ENCODE measurements around the gene ZSWIM6. TPM values are rescaled to one million over a fixed set of nuclear protein-coding genes. Genes with fewer than 3 reads are reported as not detected.

ZSWIM6 gene
- polyA plus RNA-seq, 3 donors = 1.7 to 33.5 (median 2.7) TPM

- Mint-ChIP-seq H3K4me1 (peaks cover 18% of the 10 kb centered on the region), H3K36me3 (peaks cover 5 to 9% of the 10 kb centered on the region in 2 donors), H3K27ac (peak overlapping the region in 2 of 7 donors; percentile 33 to 34), H3K27me3 (ENCODE audit: low read depth in 3 of 3) (no peaks in the 10 kb centered on the region), H3K9me3 (peaks cover 0 to 2% (median 0%) of the 10 kb centered on the region in 7 donors), H3K4me3 (no peak overlapping the region)
- intact Hi-C loops (cut with micrococcal nuclease) = no loop called here
- Histone ChIP-seq H3K79me2 (ENCODE audit: insufficient read depth, low read length) (peaks cover 95% of the 10 kb centered on the region), H2AFZ (ENCODE audit: insufficient read depth, low read depth, low read length, poor library complexity, severe bottlenecking) (no peak overlapping the region), H3K4me2 (replicated peaks; ENCODE audit: extremely low read depth, low read length, poor library complexity, severe bottlenecking) (no peak overlapping the region), H4K20me1 (ENCODE audit: insufficient read depth, low read length) (peaks cover 97% of the 10 kb centered on the region), H3K9ac (ENCODE audit: insufficient read depth, low read length, poor library complexity, severe bottlenecking) (no peak overlapping the region), H3K36me3 (replicated peaks in 1 of 2; ENCODE audit: control insufficient read depth in 1 of 2, insufficient read depth in 2 of 2, low read length in 2 of 2) (no peaks in the 10 kb centered on the region), H3K9me3 (replicated peaks in 1 of 2; ENCODE audit: control insufficient read depth in 1 of 2, insufficient read depth in 1 of 2, low read length in 2 of 2) (no peaks in the 10 kb centered on the region), H3K4me3 (replicated peaks in 1 of 3; ENCODE audit: low read depth in 2 of 3, low read length in 3 of 3) (no peak overlapping the region), H3K27ac (ENCODE audit: low read depth in 1 of 2, low read length in 2 of 2) (no peak overlapping the region), H3K4me1 (ENCODE audit: control insufficient read depth in 1 of 2, insufficient read depth in 2 of 2, low read length in 2 of 2) (no peaks in the 10 kb centered on the region), H3K27me3 (ENCODE audit: control insufficient read depth in 2 of 2, insufficient read depth in 2 of 2, low read length in 2 of 2) (no peaks in the 10 kb centered on the region)
- no peak for DNase-seq
- WGBS (ENCODE audit: insufficient coverage) = 100% methylated on average over 1 of the region's 1 CpG
- no peak for TF ChIP-seq CTCF (IDR thresholded peaks at IDR 0.05)
These were observed 97.8 kb downstream of the ZSWIM6 start for GRCh38 chr5:61429906-61430305.

DNA sequence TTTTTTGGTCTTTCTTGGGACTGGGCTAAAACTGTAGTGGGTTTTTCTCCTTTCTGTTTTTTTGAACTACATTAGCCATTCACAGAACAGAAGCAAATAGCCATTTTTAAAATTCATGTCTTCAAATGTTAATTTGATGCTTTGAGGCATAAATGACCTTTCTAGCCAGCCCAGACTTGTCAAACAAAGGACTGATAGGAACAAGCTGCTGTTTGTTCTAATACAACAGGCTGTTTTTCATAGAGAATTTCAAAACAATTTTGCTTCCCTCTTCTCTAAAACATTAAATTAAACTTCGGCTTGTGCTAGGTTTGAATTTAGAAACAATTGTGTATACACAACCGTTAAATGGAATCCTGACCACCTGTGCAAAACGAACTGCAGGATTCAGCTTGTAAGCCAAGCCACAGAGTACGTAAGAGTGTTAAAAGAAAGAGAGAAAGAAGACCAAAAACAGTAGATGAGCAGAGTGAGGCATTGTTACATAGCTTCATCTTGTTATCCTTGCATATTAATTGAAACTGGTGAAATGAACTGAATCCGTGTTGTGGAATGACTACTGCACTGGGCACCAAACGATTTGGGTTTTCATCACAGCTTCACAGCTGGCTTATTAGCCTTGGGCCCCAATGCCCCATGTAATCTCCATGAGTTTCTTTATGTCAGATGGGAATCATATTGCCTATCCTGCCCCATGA lies 100.0 kb downstream of the ZSWIM6 start:
- H2AFZ ChIP-seq (ENCODE audit: insufficient read depth, low read depth, low read length, poor library complexity, severe bottlenecking) = no peak overlapping the region
- DNase-seq = no peak
- TF ChIP-seq CTCF (IDR thresholded peaks at IDR 0.05) = no peak
- peaks cover 0 to 7% of the 10 kb centered on the region in 2 donors for H3K36me3 ChIP-seq (replicated peaks in 1 of 2; ENCODE audit: control insufficient read depth in 1 of 2, insufficient read depth in 2 of 2, low read length in 2 of 2)
- no peak overlapping the region for H3K4me3 ChIP-seq (replicated peaks in 1 of 3; ENCODE audit: low read depth in 2 of 3, low read length in 3 of 3)
- no peak overlapping the region for H3K9ac ChIP-seq (ENCODE audit: insufficient read depth, low read length, poor library complexity, severe bottlenecking)
- H3K4me1 ChIP-seq (ENCODE audit: control insufficient read depth in 1 of 2, insufficient read depth in 2 of 2, low read length in 2 of 2) = no peaks in the 10 kb centered on the region
- no peak overlapping the region for H3K27ac ChIP-seq (ENCODE audit: low read depth in 1 of 2, low read length in 2 of 2)
- Mint-ChIP-seq H3K27me3 (ENCODE audit: low read depth in 3 of 3) (no peaks in the 10 kb centered on the region), H3K4me3 (no peak overlapping the region), H3K36me3 (peaks cover 3 to 12% of the 10 kb centered on the region in 2 donors), H3K4me1 (peaks cover 16% of the 10 kb centered on the region), H3K9me3 (peaks cover 0 to 2% (median 0%) of the 10 kb centered on the region in 7 donors), H3K27ac (peak overlapping the region in 2 of 7 donors; percentile 52 to 60)
- no peaks in the 10 kb centered on the region for H3K9me3 ChIP-seq (replicated peaks in 1 of 2; ENCODE audit: control insufficient read depth in 1 of 2, insufficient read depth in 1 of 2, low read length in 2 of 2)
- no peak overlapping the region for H3K4me2 ChIP-seq (replicated peaks; ENCODE audit: extremely low read depth, low read length, poor library complexity, severe bottlenecking)
- H4K20me1 ChIP-seq (ENCODE audit: insufficient read depth, low read length) = peaks cover 97% of the 10 kb centered on the region
- H3K27me3 ChIP-seq (ENCODE audit: control insufficient read depth in 2 of 2, insufficient read depth in 2 of 2, low read length in 2 of 2) = no peaks in the 10 kb centered on the region
- peaks cover 96% of the 10 kb centered on the region for H3K79me2 ChIP-seq (ENCODE audit: insufficient read depth, low read length)
- WGBS (ENCODE audit: insufficient coverage) = 93% methylated on average over 5 of the region's 6 CpGs
- intact Hi-C loops (cut with micrococcal nuclease) = no loop called here
